ENCODE measurements around the gene FNBP1. TPM values are rescaled to one million over a fixed set of nuclear protein-coding genes. Genes with fewer than 3 reads are reported as not detected.

The FNBP1 gene
- total and polyA plus RNA-seq, 8 donors, result 30.4 to 51.8 (median 34.4) TPM

DNA sequence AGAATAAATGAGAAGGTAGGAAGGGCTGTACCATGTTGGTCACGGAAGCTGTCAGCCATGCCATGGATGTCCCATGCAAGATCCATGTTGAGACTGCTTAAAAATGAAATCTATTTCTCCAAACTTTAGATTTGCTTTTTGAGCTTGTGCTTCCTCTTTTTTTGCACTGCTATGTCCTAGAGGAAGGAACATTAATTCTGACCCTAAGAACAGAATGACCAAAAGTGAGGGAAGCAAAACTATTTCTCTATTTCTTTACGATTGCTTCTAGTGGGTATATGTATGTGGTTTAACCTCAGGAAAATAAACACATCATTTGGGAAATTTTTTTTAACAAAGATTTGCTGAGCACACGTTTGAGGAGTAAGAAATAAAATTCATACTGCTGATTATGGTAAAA, 123.1 kb downstream of the FNBP1 start:
- intact Hi-C loops (cut with DNase I), result no loop called here
- H3K27me3 ChIP-seq, result no peaks in the 10 kb centered on the region
- TF ChIP-seq, protein P1, sequence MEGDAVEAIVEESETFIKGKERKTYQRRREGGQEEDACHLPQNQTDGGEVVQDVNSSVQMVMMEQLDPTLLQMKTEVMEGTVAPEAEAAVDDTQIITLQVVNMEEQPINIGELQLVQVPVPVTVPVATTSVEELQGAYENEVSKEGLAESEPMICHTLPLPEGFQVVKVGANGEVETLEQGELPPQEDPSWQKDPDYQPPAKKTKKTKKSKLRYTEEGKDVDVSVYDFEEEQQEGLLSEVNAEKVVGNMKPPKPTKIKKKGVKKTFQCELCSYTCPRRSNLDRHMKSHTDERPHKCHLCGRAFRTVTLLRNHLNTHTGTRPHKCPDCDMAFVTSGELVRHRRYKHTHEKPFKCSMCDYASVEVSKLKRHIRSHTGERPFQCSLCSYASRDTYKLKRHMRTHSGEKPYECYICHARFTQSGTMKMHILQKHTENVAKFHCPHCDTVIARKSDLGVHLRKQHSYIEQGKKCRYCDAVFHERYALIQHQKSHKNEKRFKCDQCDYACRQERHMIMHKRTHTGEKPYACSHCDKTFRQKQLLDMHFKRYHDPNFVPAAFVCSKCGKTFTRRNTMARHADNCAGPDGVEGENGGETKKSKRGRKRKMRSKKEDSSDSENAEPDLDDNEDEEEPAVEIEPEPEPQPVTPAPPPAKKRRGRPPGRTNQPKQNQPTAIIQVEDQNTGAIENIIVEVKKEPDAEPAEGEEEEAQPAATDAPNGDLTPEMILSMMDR (IDR thresholded peaks at IDR 0.05), result no peak
- H3K9me3 ChIP-seq, result no peaks in the 10 kb centered on the region
- H3K4me1 ChIP-seq, result peaks cover 0 to 17% of the 10 kb centered on the region in 2 donors
- H3K27ac ChIP-seq, result peak overlapping the region in 1 of 2 donors; percentile 39
- no peak overlapping the region for H3K4me3 ChIP-seq
- peak; percentile 60 for ATAC-seq
- no peak for DNase-seq
- H3K36me3 ChIP-seq, result peaks cover 0 to 56% of the 10 kb centered on the region in 2 donors

- no peaks in the 10 kb centered on the region for H3K27me3 ChIP-seq
- no peaks in the 10 kb centered on the region for H3K9me3 ChIP-seq
- peaks cover 0 to 17% of the 10 kb centered on the region in 2 donors for H3K4me1 ChIP-seq
- no peak overlapping the region for H3K4me3 ChIP-seq
- TF ChIP-seq, protein P1 (IDR thresholded peaks at IDR 0.05), result no peak
- ATAC-seq (no peak), DNase-seq (no peak)
- H3K36me3 ChIP-seq, result peaks cover 0 to 51% of the 10 kb centered on the region in 2 donors
- intact Hi-C loops (cut with DNase I), result no loop called here
- H3K27ac ChIP-seq, result peak overlapping the region in 1 of 2 donors; percentile 39
Observed at GRCh38 chr9:129919277-129919676, 123.7 kb downstream of the FNBP1 start.

DNA sequence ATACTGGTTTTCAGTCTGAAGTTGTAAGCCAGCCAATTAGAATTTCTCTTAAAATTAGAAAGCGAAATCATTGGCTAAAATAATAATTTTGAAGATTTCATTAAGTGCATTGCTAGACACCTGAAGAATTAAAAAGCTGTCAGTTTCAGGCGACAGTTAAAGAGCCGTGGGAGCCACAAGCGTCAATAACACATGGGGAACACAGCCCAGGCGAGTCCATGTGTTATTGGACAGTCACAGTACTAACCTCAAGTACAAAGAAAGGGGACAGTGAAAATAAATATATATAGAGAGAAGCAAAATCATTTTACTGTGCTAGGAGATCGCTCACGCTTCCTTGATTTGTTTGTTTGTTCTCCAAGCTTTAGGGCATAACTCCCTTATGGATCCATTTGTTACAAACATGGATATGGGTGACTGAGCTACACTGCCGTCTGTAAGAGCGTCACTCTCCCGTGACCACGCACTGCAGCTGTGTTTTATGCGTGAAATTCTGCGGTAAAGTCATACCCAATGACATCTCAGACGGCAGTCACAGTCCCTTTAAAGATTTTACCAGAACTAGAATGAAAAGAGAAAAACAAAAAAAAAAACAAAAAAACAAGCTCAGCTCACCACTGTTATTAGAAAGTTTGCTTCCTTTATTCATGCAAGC, 124.6 kb downstream of the FNBP1 start:
- ATAC-seq (no peak), DNase-seq (no peak)
- Histone ChIP-seq H3K4me3 (no peak overlapping the region), H3K9me3 (no peaks in the 10 kb centered on the region), H3K27me3 (no peaks in the 10 kb centered on the region), H3K4me1 (peaks cover 0 to 14% of the 10 kb centered on the region in 2 donors), H3K27ac (no peak overlapping the region), H3K36me3 (peaks cover 0 to 44% of the 10 kb centered on the region in 2 donors)
- intact Hi-C loops (cut with DNase I), result no loop called here
- TF ChIP-seq, protein P1 (IDR thresholded peaks at IDR 0.05), result no peak

- TF ChIP-seq, protein P1 (IDR thresholded peaks at IDR 0.05), result no peak
- no peaks in the 10 kb centered on the region for H3K9me3 ChIP-seq
- no peak overlapping the region for H3K27ac ChIP-seq
- H3K4me1 ChIP-seq, result peaks cover 0 to 11% of the 10 kb centered on the region in 2 donors
- H3K4me3 ChIP-seq, result no peak overlapping the region
- ATAC-seq (no peak), DNase-seq (no peak)
- H3K27me3 ChIP-seq, result no peaks in the 10 kb centered on the region
- peaks cover 0 to 30% of the 10 kb centered on the region in 2 donors for H3K36me3 ChIP-seq
- intact Hi-C loops (cut with DNase I), result no loop called here
Observed at GRCh38 chr9:129916707-129917106, 126.3 kb downstream of the FNBP1 start.

GRCh38 chr9:129914051-129914450, 128.9 kb downstream of the FNBP1 start:
- Histone ChIP-seq H3K27ac (no peak overlapping the region), H3K27me3 (no peaks in the 10 kb centered on the region), H3K9me3 (no peaks in the 10 kb centered on the region), H3K36me3 (peaks cover 0 to 33% of the 10 kb centered on the region in 2 donors), H3K4me3 (no peak overlapping the region), H3K4me1 (peaks cover 0 to 13% of the 10 kb centered on the region in 2 donors)
- ATAC-seq (no peak), DNase-seq (no peak)
- TF ChIP-seq, protein P1 (IDR thresholded peaks at IDR 0.05), result no peak
- intact Hi-C loops (cut with DNase I), result no loop called here

Data from left lung (tissue), 10 donors.